Sigmoid colon (tissue), 4 donors: Measurements from ENCODE around the gene ART4.

Source experiments
- CTCF ChIP-seq, 4 experiments: fragments of 450-650 bp in 3 of 4; fragments of 200-600 bp in 1 of 4; IDR thresholded peaks; one replicate each; pipeline ENCODE4 v1.5.1; 2016 to 2019; ENCODE audit warnings: antibody characterized with exemption in 4 of 4, mild to moderate bottlenecking in 3 of 4, moderate library complexity in 2 of 4
- POLR2A ChIP-seq, 2 donors: fragments of 450-650 bp; IDR thresholded peaks; one replicate each; pipeline ENCODE4 v1.6.1; 2016; ENCODE audit warnings: antibody characterized with exemption in 2 of 2, mild to moderate bottlenecking in 2 of 2, moderate library complexity in 2 of 2
- POLR2AphosphoS5 ChIP-seq, 4 donors: sonication (generic); formaldehyde crosslinking; IDR thresholded peaks; one replicate each; pipeline ENCODE4 v1.6.1; 2017; ENCODE audit warnings: antibody characterized with exemption in 4 of 4

GRCh38 chr12:14802721-14803010, 40.7 kb downstream of the ART4 start:
- TF ChIP-seq CTCF (IDR thresholded peaks at IDR 0.05) (no peak), POLR2AphosphoS5 (IDR thresholded peaks at IDR 0.05) (no peak), POLR2A (IDR thresholded peaks at IDR 0.05) (no peak)
